Stimulated activated naive CD8-positive, alpha-beta T cell treated with anti-CD3 and anti-CD28 coated beads, Interleukin-15, Interleukin-2, amounts not matched to agents 100 U/mL and 50 U/mL, for 24 hours (primary cell): ENCODE results near the gene TCEANC.
A peak's percentile ranks its signal among the peaks of the same experiment; 100 is the strongest.

Experiments used
- ATAC-seq: fragments of 150-1000 bp; cut with Tn5 transposase; one replicate; pipeline ENCODE4 v1.10.0; 2021
- DNase-seq: peaks from one replicate; pipeline ENCODE4 v3.0.0; 2021

TCEANC gene

DNA sequence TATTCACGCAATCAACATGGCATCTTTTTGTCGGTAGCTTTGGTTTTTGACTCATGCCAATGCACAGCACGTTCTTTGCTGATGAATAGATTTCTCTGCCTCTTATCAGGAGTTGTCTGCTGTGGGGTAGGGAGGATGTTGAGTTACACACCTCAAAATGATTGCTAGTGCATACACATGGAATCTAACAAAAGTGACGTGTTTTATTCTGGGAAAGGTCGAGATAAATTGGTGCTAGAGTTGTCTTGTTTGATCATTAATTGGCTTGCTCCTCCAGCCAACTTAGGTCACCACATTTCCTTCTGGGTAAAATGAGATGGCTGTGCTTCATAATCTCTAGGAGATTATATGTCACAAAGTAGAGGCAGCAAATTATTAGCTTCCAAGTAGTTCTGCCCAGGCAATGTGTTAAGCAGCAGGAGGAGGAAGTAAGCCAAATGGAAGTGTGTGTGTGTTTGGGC is 39.9 kb downstream of the TCEANC start:
- DNase-seq, result no peak
- no peak for ATAC-seq

DNA sequence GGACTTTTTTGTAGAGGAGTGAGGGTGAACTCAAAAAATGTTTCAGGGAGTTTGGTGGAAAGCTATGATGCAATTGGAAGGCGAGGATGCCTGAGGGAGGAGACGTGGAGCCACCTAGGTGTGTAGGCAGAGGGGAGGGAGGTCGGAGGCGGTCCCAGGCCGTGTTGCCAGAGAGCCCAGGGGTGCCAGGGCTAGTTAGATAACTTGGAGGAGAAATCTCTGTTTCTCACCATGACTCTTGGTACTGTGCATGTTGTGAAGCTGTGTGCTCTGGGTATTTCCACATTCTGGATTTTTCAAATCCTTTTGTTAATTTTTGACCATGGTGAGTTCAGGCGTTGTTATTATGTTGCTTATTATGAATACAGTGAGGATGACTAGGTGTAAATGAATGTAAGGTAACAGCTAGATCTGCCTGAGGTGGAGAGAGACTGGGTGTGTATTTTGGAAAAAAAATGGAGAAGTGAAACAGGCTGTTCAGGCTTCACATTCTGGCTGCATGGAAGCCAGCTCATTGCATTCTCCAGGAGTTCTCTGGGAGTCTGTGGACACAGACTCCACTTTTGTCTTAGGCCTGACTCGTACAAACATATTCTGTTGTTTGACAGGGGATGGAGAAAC is 40.5 kb downstream of the TCEANC start:
- DNase-seq (no peak), ATAC-seq (no peak)

GRCh38 chrX:13694359-13694758 is 41.4 kb downstream of the TCEANC start:
- ATAC-seq (no peak), DNase-seq (no peak)

DNA sequence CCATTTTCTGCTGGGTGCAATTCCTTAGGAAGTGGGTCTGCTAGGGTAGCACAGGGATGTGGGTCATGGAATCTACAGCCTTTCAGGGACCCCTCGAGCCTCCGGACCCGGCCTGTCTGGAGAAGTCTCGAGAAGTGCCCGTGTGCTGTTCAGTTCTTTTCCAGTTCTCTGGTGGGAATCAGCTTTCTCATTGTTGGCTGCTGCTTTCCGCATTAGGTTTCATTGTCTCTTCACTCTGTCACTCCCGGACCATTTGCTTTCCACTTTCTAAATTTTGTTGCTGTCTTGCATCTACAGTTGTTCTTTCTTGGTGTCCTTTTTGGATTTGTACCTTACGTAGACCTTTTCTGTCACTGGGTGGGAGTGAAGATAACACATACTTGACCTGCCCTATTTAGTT is 42.0 kb downstream of the TCEANC start:
- ATAC-seq (no peak), DNase-seq (no peak)

GRCh38 chrX:13695601-13696115 is 42.7 kb downstream of the TCEANC start:
- ATAC-seq (no peak), DNase-seq (no peak)

- DNase-seq, result no peak
- peak; percentile 32 for ATAC-seq
These were observed 44.5 kb downstream of the TCEANC start for GRCh38 chrX:13697455-13697854.

DNA sequence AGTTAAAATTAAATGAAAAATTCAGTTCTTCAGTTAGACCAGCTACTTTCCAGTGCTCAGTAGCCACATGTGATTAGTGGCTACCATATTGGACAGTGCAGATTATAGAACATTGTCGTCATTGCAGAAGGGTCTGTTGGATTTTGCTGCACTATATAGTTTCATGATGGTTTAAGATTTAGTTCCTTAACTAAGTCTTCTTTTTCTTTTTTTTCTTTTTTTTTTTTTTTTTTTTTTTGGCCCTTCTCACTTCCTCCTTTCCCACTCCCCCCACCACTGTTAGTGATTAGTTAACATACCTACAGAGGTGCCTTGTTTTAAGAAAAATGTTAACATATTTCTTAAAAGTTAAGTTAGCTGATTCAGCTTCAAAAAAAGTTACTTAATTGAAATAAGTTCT is 45.0 kb downstream of the TCEANC start:
- DNase-seq (no peak), ATAC-seq (no peak)

- no peak for DNase-seq
- ATAC-seq, result no peak
These were observed 45.5 kb downstream of the TCEANC start for GRCh38 chrX:13698432-13698831.

DNA sequence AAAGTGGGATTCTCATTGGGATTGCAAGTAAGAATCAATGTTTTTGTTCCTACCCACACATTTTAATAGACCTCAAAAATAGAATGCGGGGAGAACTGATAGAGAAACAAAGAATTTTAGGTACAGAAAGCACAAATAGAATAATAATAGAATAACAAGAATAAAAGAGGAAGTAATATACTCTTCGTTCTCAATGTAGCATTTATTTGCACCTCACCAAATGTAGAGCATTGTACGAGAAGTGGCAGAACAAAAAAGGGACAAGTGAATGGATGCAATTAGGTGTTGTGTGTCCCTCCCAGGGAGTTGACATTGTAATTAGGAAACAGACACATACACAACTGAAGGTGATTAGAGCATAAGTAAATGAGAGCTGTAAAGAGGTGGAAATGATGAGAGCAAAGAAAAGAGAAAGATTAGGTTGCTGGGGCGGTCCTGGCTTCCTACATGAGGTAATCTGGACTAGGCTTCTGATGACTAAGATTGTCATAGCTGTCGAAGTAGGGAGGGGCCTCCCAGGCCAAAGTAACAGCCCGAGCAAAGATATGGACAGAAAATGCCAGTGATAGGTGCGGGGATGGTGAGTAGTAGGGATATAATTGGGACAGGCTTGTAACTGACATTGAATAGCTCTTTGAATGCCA is 46.4 kb downstream of the TCEANC start:
- ATAC-seq (peak; percentile 46), DNase-seq (no peak)

- ATAC-seq (no peak), DNase-seq (no peak)
These were observed 47.4 kb downstream of the TCEANC start for GRCh38 chrX:13700380-13700779.

GRCh38 chrX:13702111-13702789 is 49.3 kb downstream of the TCEANC start:
- DNase-seq (no peak), ATAC-seq (no peak)

DNA sequence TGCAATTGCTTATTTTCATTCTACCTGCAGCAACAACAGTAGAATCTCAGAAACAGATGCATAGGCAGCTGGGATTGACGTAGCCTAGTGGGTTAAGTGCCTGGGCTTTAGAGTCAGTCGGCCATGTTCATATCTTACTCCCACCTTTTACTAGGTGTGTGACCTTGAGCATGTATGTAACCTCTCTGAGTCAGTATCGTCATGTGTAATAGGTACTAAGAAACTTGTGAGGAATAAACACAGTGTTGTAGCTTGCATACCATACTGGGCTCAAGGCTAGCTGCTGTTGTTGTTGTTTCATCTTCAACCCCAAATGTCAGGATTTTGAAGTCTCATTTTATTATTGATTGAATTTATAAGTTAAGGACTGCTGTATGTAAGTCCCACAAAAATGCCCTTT is 50.2 kb downstream of the TCEANC start:
- ATAC-seq (no peak), DNase-seq (no peak)

GRCh38 chrX:13703589-13703988 is 50.6 kb downstream of the TCEANC start:
- no peak for DNase-seq
- no peak for ATAC-seq

- ATAC-seq, result no peak
These were observed 58.2 kb downstream of the TCEANC start for GRCh38 chrX:13711141-13711540.

More at GRCh38 chrX:13711141-13711540, 58.2 kb downstream of the TCEANC start:
- no peak for DNase-seq
